Mucosa of stomach (tissue), 1 donor: ENCODE data around the gene MAGI1.

Experiments used
- H3K27me3 ChIP-seq: one replicate; pipeline ENCODE4 v1.7.0; 2013; ENCODE audit warnings: mild to moderate bottlenecking, low read length; ENCODE audit not compliant: control insufficient read depth, insufficient read depth
- H3K36me3 ChIP-seq: one replicate; pipeline ENCODE4 v1.7.0; 2013; ENCODE audit warnings: low read length; ENCODE audit not compliant: control insufficient read depth, insufficient read depth
- H3K4me1 ChIP-seq: one replicate; pipeline ENCODE4 v1.7.0; 2013; ENCODE audit warnings: mild to moderate bottlenecking, low read length; ENCODE audit not compliant: control insufficient read depth, insufficient read depth
- H3K4me3 ChIP-seq: one replicate; pipeline ENCODE4 v1.7.0; 2013; ENCODE audit warnings: low read length
- H3K9ac ChIP-seq: one replicate; pipeline ENCODE4 v1.7.0; 2013; ENCODE audit warnings: mild to moderate bottlenecking, low read length, moderate library complexity
- H3K9me3 ChIP-seq: one replicate; pipeline ENCODE4 v1.7.0; 2013; ENCODE audit warnings: mild to moderate bottlenecking, low read length, moderate library complexity; ENCODE audit not compliant: control insufficient read depth
- donor health status: Pancreatic carcinoma.

Gene MAGI1

GRCh38 chr3:66038726-66039589, at the start of gene MAGI1:
Gene MAGI1 (minus strand): TSS chr3:66038918. CDS start chr3:66038308, 610 bp downstream.
- Histone ChIP-seq H3K36me3 (no peaks in the 10 kb centered on the region), H3K4me3 (peak within 1 kb of the TSS; percentile 94), H3K9ac (peak within 1 kb of the TSS; percentile 92), H3K4me1 (peaks cover 11% of the 10 kb centered on the region), H3K27me3 (no peaks in the 10 kb centered on the region), H3K9me3 (no peaks in the 10 kb centered on the region)

DNA sequence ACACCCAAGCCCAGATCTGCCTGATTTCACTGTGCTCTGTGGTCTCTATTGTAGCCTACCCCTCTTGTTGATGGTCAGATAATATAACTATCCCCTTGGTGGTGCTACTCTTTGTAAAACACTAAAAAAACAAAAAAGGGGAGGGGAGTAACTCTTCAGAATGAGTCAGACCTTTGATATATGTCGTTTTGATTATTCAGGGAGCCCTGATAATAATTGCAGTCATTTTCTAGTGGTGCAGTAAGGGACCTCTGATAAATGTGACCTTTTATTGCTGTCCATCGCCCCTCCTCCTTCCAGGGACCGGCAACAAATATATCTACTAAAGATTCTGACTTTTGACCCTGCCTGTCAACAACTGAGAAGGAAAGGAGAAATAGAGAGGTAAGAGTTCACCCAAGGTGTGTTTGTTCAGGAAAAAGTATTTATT, 45.1 kb upstream of the MAGI1 start:
- H3K36me3 ChIP-seq = no peaks in the 10 kb centered on the region
- no peaks in the 10 kb centered on the region for H3K27me3 ChIP-seq
- no peaks in the 10 kb centered on the region for H3K9me3 ChIP-seq
- H3K4me3 ChIP-seq = no peak overlapping the region
- H3K9ac ChIP-seq = no peak overlapping the region
- H3K4me1 ChIP-seq = peaks cover 10% of the 10 kb centered on the region

DNA sequence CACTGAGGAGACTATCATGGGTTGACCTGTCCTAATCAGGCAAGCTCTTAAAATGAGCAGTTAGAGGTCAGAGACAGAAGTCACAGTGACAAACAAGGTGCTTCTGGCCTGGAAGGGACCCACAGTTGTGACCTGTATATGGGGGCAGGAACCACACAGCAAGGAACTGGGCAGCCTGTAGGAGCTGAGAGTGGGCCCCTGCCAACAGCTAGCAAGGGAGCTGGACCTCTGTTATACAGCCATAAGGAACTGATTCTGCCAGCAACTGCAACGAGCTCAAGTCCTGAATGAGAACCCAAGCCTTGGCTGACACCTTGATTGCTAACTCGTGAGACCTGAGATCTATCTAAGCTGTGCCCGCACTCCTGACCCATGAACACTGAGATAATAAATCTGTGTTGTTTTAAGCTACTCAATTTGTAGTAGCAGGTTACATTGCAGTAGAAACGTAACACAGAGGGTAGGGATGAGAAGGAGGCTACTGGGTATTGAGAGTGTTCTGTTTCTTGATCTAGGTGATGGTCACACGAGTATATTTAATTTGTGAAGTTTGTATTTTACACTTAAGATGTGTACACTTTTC, 44.5 kb upstream of the MAGI1 start:
- no peak overlapping the region for H3K9ac ChIP-seq
- no peak overlapping the region for H3K4me3 ChIP-seq
- no peaks in the 10 kb centered on the region for H3K36me3 ChIP-seq
- H3K4me1 ChIP-seq = peaks cover 10% of the 10 kb centered on the region
- H3K27me3 ChIP-seq = no peaks in the 10 kb centered on the region
- no peaks in the 10 kb centered on the region for H3K9me3 ChIP-seq

DNA sequence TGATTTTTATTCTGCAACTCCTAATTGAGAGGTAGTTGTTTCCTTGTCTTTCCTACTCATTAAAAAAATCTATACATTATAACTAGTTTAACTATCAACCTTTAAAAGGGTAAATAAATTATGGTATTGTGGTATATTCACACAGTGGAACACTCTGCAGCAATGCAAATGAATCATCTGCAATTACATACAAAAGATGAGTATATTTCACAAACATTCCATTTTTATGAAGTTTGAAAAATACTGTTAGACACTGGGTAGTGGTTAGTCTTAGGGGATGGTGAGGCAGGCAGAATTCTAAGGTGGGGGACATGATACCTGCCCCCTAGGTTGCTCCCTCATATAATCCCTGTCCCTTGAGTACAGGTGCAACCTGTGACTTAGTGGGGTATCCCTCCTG, 44.0 kb upstream of the MAGI1 start:
- Histone ChIP-seq H3K36me3 (no peaks in the 10 kb centered on the region), H3K27me3 (no peaks in the 10 kb centered on the region), H3K4me3 (no peak overlapping the region), H3K4me1 (peaks cover 10% of the 10 kb centered on the region), H3K9ac (no peak overlapping the region), H3K9me3 (no peaks in the 10 kb centered on the region)

DNA sequence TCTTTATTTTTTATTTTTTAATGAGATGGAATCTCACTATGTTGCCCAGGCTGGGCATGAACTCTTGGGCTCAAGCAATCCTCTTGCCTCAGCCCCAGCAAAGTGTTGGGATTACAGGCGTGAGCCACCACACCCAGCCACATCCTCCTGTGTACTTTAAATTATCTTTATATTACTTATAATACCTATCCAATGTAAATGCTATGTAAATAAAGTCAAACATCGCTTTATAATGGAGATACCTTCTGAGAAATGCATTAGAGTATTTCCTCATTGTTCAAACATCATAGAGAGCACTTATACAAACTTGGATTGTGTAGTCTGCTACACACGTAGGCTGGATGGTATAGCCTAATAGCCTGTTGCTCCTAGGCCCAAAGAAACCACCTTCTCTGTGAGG, 41.4 kb upstream of the MAGI1 start:
- Histone ChIP-seq H3K9me3 (no peaks in the 10 kb centered on the region), H3K4me3 (no peak overlapping the region), H3K36me3 (no peaks in the 10 kb centered on the region), H3K9ac (no peak overlapping the region), H3K27me3 (no peaks in the 10 kb centered on the region), H3K4me1 (peaks cover 10% of the 10 kb centered on the region)

DNA sequence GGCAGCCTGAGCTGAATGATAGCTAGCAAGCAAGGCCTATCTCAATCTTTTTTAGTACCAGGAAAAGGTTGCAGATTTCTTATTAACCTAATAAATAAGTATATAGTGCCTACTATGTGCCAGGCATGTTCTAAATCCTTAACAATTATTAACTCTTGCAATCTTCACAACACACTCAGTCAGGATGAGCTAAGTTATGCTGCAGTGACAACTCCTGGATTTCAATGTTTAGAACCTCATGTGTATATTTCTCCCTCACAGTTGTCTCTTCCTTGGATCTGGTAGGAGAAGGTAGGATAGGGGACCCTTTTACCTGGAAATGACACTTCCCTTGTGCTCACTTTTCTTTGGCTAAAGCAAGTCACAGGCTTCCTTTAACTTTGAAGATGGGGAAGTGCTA, 39.3 kb upstream of the MAGI1 start:
- H3K9me3 ChIP-seq = no peaks in the 10 kb centered on the region
- H3K9ac ChIP-seq = no peak overlapping the region
- H3K36me3 ChIP-seq = no peaks in the 10 kb centered on the region
- H3K4me1 ChIP-seq = peaks cover under 1% of the 10 kb centered on the region
- H3K4me3 ChIP-seq = no peak overlapping the region
- no peaks in the 10 kb centered on the region for H3K27me3 ChIP-seq

- no peak overlapping the region for H3K4me3 ChIP-seq
- H3K4me1 ChIP-seq = no peaks in the 10 kb centered on the region
These were observed 38.2 kb upstream of the MAGI1 start for GRCh38 chr3:66076861-66077470.

GRCh38 chr3:66075281-66075680, 36.6 kb upstream of the MAGI1 start:
- H3K9ac ChIP-seq = no peak overlapping the region
- no peaks in the 10 kb centered on the region for H3K9me3 ChIP-seq
- H3K4me1 ChIP-seq = no peaks in the 10 kb centered on the region
- H3K36me3 ChIP-seq = no peaks in the 10 kb centered on the region
- H3K27me3 ChIP-seq = no peaks in the 10 kb centered on the region
- H3K4me3 ChIP-seq = no peak overlapping the region

More at GRCh38 chr3:66076861-66077470, 38.2 kb upstream of the MAGI1 start:
- Histone ChIP-seq H3K9ac (no peak overlapping the region), H3K27me3 (no peaks in the 10 kb centered on the region), H3K36me3 (no peaks in the 10 kb centered on the region), H3K9me3 (no peaks in the 10 kb centered on the region)

- Histone ChIP-seq H3K36me3 (no peaks in the 10 kb centered on the region), H3K27me3 (no peaks in the 10 kb centered on the region), H3K9ac (no peak overlapping the region)
These were observed 34.9 kb upstream of the MAGI1 start for GRCh38 chr3:66073464-66074141.

DNA sequence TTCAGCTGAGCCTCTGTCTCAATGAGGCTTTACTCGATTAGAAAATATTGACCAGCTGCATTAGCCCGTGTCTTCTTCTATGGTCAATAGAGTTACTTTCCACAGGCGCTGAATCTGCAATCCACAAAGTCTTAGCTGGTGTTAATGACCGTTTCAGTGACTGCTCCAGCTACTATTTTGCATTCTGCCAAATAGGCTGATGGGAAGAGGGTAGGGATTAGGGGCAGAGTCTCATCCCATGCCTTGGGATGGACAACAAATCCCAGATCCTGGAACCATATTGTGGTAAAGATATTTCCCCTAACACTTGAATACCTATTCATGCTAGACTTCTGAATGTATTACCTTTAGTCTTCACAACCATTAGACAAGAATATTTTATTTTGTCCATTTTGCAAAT, 29.5 kb upstream of the MAGI1 start:
- Histone ChIP-seq H3K27me3 (no peaks in the 10 kb centered on the region), H3K36me3 (no peaks in the 10 kb centered on the region), H3K4me1 (no peaks in the 10 kb centered on the region), H3K9me3 (no peaks in the 10 kb centered on the region), H3K9ac (no peak overlapping the region), H3K4me3 (no peak overlapping the region)

More at GRCh38 chr3:66073464-66074141, 34.9 kb upstream of the MAGI1 start:
- no peak overlapping the region for H3K4me3 ChIP-seq
- H3K9me3 ChIP-seq = no peaks in the 10 kb centered on the region
- H3K4me1 ChIP-seq = no peaks in the 10 kb centered on the region

- H3K9ac ChIP-seq = no peak overlapping the region
- H3K27me3 ChIP-seq = no peaks in the 10 kb centered on the region
- no peaks in the 10 kb centered on the region for H3K9me3 ChIP-seq
- H3K4me3 ChIP-seq = no peak overlapping the region
- H3K4me1 ChIP-seq = no peaks in the 10 kb centered on the region
- no peaks in the 10 kb centered on the region for H3K36me3 ChIP-seq
These were observed 28.4 kb upstream of the MAGI1 start for GRCh38 chr3:66066963-66067617.
